GM18508 (cell line): Measurements from ENCODE around the gene KLF6.

ENCODE experiments used
- ATAC-seq: cut with Tn5 transposase; IDR thresholded peaks from one replicate; pipeline ENCODE4 v1.9.1; 2021; ENCODE audit warnings: moderate number of reproducible peaks; ENCODE audit not compliant: insufficient read depth, unreplicated experiment

The KLF6 gene

GRCh38 chr10:3776796-3777571, 8.0 kb downstream of the KLF6 start:
- ATAC-seq, result no peak

GRCh38 chr10:3775696-3776551, 9.1 kb downstream of the KLF6 start:
- no peak for ATAC-seq

- no peak for ATAC-seq
Observed at GRCh38 chr10:3774814-3775695, 10.0 kb downstream of the KLF6 start.

GRCh38 chr10:3774018-3774813, 10.8 kb downstream of the KLF6 start:
- ATAC-seq, result no peak

DNA sequence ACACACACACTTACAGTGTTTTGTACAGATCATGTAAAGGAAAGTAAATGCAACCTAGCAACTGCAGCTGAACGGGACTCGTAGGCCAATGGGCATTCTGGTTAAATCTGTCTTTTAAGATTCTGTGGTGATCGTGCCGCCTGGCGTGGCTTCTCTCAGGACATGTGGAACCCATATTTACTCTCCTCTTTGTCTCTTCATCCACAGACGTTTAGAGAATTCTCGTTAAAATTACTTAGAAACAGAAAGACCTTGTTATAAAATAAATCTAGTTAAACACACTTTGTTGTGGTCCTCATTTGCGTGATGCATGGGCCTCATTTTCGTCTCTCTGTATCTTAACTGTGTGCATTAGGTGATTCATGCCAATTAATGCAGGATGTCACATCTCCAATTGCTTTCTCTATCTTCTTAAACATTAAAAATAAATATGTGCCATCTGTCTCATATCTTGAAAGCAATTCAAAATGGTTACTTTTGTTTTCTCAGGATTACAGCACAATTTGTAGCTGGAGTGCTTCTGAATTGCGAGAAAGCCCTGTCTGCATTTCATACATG, 11.5 kb downstream of the KLF6 start:
- no peak for ATAC-seq

DNA sequence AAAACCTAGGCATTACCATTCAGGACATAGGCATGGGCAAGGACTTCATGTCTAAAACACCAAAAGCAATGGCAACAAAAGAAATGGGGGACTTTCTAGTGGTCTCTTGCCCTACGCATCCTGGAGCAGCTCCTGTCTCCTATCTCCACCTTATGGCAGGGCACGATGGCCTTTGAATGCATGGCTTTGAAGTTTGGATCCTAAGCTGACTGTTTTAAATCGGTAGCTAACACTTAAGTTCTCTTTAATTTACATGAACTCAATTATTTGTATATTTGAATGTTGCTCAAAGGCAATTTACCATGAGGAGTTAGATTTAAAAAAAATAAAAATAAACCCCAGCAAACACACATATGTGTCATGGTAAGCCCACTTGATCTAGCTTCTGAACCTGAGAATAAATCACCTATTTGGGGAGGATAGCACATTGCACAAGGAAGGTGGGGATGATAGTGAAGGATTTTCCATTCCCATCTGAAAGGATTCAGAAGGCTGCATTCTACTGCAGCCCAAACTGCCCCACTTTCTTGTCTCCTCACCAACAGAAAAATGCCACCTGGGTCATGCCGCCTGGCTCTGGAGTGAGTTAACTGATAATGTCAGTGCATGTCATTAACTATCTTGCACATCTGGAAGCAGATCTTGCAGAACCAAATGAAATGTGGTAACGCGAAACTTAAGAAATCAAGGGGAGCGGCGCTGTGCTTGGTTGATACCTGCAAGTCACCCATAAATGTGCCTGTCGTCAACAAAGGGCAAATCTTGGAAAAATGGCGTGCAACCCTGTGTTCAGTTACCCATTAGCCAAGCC, 12.4 kb downstream of the KLF6 start:
- no peak for ATAC-seq

- ATAC-seq, result no peak
Observed at GRCh38 chr10:3770611-3771110, 14.3 kb downstream of the KLF6 start.

DNA sequence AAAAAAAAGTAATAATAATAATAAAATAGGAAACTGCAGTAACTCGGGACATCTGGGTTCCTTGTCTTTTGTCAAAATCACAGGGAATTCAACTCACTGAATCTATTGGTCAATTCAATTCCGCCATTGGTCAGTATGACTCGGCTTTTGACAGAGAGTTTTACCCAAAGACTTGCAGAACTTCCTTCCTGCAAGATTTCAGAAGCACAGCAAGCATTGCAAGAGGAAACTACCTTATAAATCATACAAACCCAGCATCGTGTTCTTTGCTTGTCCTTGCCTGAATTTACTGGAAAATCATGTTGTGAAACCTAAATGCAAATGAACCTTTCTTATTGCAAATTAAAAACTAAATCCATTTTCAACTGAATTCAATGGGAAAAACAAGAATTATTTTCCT, 15.5 kb downstream of the KLF6 start:
- no peak for ATAC-seq

GRCh38 chr10:3766046-3766756, 18.8 kb downstream of the KLF6 start:
- ATAC-seq, result no peak

GRCh38 chr10:3765146-3765545, 19.9 kb downstream of the KLF6 start:
- no peak for ATAC-seq

DNA sequence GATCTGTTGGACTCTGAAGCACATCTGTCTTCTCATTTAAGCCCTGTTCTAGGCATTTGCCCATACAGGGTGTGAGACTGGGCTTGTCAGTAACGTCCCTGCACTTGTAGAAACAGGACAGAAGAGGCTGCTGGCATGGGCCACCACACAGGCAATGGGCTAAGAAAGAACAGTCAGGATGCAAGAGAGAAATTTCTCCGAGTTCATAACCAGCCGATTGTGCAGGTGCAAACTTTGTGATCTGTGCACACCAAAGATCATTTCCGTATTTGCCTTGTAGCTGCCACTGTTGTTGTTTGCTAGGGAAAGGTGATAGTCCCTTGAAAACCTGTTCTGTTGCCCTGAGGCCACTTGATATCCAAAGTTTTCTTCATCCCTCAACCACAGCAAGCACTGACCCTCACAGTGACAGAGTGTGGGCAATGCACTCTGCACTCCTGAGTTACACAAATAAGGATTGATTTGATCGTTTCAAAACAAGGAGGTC, 20.3 kb downstream of the KLF6 start:
- no peak for ATAC-seq

GRCh38 chr10:3763852-3764625, 21.0 kb downstream of the KLF6 start:
- no peak for ATAC-seq

GRCh38 chr10:3763035-3763456, 22.0 kb downstream of the KLF6 start:
- no peak for ATAC-seq

DNA sequence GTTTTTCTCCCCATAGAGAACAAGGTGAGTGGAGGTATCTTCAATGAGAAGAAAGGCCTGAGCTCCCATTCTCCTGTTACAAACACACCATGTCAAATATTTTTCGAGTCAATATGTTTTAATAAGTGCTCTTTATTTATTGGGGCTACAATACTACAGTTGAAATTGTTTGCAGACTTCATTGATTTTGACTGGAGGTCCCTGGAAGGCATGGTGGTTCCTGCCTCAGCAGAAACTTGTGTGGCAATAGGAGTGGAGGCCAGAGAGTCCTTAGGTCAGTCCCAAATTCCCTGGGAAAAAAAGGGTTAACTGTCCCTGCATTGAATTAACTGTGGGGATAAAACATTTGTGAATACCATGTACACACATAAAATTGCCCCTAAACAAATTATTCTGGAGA, 22.7 kb downstream of the KLF6 start:
- ATAC-seq, result no peak

DNA sequence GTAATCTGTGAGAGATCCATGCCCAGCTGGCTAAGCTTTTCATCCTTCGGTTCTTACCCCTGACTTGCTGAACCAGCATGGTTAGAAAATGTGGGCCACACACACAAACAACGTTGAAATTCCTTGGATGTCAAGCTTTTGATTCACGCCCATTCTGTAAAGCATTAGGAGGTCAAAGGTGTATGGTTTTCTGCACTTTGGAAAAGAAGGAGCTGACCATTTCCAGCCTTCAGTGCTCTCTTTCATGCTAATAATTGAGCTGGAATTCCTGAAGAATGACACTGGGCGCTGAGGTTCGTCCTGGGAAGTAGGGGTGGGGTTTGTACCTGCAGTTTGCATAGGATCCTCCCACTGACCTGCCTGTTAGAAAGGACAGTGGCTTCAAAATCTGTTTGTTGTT, 23.1 kb downstream of the KLF6 start:
- ATAC-seq, result no peak

DNA sequence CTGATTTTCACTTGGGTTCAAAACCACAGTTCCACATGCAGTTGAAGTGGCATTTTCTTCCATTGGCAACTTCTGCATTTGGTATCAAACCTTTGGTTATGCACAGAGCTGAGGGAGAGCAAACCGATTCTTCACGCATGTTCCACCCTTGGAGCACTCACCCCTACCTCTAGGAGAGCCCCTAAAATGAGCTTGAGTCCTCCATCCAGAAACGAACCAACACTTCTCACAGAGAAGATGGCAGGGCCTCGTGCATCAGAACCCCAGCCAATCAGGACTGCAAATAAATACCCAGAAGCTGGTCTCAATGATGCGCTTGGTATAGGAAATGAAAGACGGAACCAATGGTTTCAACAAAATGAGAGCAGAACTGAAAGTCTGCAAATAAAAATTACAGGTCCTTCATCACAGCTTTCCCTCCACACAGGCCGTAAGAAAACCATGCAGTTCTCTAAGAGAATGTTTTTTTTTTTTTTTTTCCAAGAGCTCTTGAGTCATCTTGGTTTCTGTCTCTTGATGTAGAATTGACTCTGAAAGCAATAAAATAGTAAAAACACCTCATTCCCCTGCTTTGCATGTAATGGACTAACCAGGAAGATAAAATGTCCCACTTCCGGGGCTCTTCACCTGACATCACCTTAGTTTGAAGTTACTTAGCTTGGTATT, 23.9 kb downstream of the KLF6 start:
- peak; percentile 44 for ATAC-seq
